Fibroblast of skin of left quadriceps (primary cell): ENCODE data around the gene SMPD2.

Experiments
- DNase-seq, 2 experiments: peaks; one replicate each; pipeline ENCODE4 v3.0.0-alpha.2; 2013; ENCODE audit warnings: low read depth in 2 of 2

The SMPD2 gene

DNA sequence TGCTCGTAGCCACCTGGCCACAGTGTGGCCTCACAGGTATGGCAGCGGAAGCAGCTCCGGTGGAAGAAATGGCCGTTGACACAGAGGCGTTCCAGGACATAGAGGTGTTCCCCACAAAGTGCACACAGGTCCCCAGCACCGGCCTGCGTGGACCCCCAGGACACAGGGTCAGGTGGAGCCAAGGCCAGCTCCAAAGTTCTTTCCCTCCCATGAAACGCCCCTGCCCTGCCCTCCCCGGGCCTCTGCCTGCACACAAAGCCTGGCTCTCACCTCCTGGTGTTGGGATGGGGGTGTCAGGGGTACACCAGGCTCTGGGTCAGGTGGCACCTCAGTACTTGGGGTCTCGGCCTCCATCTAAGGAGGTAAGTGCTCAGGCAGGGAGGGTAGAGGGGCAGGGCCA, 6.6 kb downstream of the SMPD2 start:
- no peak for DNase-seq

DNA sequence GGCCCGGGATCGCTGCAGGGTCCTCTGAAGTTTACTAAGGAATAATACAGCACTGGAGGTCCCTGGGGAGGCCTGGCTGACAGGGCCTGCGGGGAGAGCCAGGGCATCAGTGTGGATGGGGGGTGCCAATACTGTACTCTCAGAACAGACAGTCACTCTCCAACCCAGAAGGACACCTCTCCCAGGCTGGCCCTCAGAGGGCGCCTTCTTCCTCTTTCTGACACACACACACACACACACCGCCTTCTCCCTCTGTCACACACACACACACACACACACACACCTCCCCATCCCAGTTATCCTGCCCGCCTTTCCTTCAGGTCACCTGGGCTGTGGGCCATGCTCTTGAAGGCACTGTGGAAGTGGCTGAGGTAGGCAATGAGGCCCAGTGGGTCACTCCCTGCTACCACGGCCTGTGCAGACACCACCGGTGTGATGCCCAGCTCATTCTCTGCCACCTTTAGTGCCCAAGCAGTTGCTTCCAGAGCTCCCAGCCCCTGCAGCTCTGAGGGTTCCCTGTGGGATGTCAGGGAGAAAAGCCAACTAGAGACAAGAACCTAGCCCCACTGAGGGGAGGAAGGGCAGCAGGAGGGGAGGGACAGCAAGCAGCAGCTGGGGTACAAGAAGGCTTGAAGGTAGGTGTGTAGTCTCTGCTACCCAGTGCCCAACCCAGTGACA, 7.5 kb downstream of the SMPD2 start:
- no peak for DNase-seq

- DNase-seq: no peak
Measured at GRCh38 chr6:109448615-109449014, 8.1 kb downstream of the SMPD2 start.

DNA sequence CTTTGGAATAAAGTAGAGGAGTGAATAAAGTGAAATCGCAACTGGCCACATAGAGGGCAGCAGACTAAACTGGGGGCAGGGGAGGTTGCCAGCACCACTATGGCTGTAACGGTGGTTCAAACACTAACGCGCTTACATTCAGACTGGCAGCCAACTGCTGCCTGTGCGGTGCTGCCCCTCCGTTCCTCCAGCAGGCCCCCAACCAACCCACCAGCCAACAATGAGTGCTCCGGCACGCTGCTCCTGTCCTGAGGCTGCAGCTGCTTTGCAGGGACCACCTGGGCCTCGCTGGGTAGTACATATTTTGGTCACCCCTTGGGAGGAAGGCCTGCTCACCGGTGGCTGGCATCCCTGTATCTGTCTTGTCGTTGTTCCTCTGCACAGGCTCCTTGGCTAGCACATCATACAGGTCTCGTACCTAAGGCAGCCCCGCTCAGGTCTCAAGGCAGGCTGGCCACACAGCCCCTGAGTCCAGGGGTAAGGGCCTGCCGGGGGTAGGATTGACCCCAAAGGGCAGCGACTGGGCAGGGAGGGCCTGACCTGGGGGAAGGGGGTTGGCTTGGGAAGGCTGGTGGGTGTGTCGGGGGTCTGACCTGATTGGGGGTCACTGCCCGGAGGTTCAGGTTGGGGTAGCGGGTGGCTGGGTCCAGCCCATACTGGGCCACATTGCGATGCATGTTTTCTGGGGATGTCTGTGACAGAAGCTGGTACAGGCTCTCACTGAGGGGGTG, 8.7 kb downstream of the SMPD2 start:
- DNase-seq: no peak

DNA sequence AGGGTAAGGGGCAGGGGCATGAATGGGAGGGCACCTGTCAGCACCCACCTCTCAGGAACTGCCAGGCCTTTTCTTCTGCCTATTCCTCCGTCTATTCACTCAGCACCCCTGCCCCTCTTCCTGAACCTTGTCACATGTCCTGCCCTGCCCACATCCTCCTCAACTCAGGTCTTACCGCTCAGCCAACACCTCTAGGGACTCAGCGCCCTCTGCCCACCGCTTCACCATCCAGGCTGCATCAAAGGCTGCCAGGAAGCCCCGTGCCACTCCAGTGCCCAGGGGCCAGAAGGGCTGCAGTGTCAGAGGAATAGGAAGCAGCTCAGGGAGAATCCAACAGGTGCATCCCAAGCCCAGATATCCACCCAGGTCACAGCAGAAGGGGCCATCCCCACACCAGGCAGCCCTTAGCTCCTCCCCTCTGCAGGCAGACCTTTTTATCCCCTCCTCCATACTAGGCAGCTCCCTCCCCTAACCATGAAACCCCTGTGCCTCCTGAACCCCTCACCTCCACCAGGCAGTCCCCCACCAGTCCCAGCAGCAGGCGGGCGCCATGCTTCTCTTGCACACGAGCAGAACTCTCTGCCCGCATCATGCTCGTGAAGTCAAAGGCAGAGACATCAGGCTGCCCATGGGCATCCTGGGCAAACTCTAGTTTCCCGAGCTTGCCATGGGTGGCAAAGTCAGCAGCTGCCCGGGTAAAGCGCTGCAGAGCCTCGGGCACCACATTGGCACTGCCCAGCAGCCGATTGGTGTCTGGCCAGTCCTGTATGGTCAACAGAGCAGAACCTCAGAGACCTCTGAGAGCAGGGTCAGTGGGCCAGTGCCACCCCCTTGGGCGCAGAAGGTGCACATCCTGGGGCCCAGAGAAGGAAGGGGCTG, 9.5 kb downstream of the SMPD2 start:
- no peak for DNase-seq

DNA sequence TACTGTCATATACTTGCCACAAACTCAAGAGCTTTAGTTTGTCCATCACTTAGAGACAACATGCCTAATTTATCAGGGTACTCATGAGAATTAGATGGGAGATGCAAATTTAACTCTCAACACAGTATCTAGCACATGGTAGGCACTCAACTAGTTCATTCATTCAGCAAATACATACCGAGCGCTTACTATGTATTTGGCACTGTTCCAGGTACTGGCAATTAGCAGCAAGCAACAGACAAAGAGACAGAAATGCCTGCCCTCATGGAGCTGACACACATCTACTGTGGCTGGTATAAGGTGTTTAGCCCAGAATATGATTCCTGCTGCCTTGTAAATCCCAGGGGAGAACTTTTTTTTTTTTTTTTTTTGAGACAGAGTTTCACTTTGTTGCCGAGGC, 10.3 kb downstream of the SMPD2 start:
- DNase-seq: no peak

DNA sequence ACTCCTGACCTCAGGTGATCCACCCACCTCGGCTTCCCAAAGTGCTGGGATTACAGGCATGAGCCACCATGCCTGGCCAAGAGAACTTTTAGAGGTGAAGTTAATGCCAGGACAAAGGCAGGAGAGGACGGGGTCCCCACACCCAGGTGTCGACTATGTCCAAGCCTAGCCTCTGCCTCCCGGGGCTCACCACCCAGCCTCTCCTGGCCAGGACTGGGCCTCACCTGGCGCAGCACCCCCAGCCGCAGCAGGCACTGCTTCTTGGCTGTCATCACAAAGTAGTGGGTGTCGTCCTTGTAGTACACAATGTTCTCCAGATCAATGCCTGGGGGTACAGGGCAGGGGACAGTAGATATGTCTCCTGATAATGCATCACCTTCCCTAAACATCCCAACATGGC, 10.9 kb downstream of the SMPD2 start:
- no peak for DNase-seq

DNA sequence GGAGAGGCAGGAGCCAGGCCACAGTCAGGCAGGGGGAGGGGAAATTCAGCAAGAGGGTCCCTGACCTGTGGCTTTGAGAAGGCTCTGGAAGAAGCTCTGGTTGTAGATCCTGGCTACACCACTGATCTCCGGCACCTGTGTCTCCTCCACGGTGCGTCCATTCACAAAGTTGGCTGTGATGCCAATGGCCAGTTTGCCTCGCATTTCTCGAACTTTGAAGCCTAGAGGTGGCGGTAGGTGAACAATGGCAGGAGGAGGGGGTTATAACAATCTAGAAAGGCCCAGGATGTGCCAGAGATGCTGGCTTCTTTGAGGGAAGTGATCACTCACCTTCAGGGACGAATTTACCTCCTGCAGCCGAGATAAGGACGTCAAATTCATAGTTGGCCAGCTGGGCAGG, 11.7 kb downstream of the SMPD2 start:
- no peak for DNase-seq

DNA sequence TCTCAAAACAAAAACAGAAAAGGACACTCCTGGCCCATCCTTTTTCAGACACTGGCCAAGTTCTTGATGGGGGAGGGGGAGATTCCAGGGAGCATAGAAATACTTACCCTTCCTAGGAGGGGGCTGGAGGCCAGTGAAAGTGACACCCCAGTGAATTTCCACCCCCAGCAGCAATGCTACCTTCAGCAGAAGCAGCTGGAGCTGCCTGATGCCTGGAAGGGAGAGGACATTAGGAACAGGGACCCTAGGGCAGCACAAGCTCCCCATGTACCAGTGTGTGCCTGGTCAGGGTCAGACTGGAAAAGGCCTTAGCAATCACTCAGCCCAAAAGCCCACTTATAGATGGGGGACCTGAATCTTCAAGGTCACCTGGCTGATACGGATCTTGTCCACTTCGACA, 12.6 kb downstream of the SMPD2 start:
- DNase-seq: no peak

- no peak for DNase-seq
Measured at GRCh38 chr6:109453594-109454495, 13.3 kb downstream of the SMPD2 start.

DNA sequence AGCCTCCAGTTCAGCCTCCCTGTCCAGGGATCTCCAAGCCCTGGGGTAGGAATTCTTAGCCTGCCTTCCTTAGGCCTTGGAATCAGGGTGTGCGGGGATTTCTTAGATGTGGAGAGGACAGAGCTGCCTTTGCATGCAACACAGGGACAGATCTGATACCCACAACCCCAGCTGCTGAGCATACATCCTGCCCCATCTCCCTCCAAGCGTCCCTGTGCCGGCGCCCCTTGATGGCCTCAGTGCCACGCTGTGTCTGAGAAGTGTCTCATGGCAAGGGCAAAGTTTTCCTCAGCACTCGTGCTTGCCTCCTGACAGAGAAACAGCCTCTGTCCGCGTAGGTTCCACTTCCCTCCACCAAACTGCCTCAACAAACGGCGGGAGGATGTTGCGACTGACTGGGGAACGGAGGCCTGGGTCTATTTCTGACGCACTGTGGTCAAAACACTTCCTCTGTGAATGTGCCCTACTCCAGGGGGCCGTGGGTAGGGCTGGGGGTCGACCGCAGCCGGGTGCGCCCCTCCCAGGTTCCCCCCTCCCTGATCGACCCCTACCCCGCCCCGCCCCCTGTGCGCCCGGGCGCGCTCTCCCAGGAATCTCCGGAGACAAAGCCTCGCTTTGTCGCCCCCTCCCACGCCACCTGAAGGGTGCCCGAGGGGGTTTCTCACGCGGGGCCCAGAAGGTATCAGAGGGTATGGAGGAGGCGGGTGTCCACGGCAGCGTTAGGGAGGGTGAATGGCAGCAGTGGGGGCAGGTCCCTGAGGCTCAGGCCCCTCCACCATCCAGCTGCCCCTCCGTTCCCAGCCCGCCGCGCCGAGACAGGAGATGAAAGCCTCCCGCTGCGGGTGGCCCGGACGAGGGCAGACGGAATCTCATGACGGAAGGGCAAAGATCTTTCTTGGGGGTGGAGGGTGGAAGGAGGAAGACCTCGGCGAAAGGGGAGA, 14.2 kb downstream of the SMPD2 start:
- DNase-seq: no peak

GRCh38 chr6:109455437-109456110, 15.1 kb downstream of the SMPD2 start, which contains the start of gene MICAL1:
Gene MICAL1, minus strand, starts transcription at chr6:109455772. Its CDS starts 1,576 bp downstream, at chr6:109454196.
- DNase-seq: no peak

DNA sequence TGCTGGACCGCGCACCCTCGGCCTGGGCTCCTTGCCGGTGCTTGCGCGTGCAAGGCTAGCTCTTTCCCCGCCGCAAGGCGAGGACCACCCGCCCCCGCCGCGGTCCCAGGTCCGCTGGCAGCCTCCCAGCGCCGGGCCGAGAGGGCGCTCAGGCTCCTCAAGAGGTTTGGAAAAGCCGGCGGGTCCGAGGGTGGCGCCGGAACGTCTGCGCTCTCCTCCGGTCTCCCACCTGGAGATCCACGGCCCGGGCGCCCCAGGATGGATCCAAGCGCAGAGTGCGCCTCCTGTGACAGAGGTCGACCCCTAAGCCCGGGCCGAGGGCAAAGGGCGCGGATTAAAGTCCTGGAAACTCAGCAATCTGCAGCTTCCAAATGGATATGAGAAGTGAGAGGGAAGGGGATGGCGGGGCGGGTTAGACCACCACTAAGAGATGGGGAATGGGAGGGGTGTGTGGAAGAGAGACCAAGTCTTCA, 15.6 kb downstream of the SMPD2 start:
- DNase-seq: no peak

DNA sequence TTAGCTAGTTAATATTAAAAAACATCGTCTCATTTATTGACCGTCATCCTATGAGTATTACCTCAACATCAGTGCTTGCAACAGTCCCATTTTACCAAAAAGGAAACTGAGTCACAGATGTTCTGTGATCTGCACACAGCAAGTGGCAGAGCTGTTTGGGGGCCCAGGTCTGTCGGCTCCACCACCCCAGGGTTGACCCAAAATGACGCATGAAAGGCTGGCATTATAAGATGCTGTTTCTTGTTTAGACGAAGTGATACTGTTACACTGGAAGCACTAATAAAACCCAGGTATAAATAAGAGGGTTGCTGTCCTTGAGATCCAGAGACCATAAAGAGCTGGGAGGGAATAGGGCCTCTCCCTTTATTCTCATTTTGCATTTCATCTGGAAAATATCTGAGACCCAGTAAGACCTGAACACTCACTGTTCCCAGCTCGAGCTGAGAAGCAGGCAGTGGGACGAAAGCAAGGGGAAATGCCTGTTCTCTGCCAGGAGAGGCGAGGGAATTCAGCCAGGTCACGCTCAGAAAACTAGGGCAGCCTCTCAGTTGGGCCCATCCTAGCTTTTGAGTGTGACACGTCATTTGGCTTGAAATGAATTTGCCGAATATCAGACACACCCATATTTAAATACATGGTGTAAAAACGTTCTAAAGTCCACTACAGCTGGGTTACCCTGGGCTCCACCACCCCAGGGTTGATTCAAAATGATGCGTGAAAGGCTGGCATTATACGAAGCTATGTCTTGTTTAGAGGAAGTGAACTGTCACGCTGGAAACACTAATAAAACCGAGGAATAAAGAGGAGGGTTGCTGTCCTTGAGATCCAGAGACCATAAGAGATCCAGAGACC, 16.4 kb downstream of the SMPD2 start:
- DNase-seq: no peak

GRCh38 chr6:109457562-109457996, 17.1 kb downstream of the SMPD2 start:
- no peak for DNase-seq

GRCh38 chr6:109458774-109459531, 18.4 kb downstream of the SMPD2 start:
- DNase-seq: no peak

DNA sequence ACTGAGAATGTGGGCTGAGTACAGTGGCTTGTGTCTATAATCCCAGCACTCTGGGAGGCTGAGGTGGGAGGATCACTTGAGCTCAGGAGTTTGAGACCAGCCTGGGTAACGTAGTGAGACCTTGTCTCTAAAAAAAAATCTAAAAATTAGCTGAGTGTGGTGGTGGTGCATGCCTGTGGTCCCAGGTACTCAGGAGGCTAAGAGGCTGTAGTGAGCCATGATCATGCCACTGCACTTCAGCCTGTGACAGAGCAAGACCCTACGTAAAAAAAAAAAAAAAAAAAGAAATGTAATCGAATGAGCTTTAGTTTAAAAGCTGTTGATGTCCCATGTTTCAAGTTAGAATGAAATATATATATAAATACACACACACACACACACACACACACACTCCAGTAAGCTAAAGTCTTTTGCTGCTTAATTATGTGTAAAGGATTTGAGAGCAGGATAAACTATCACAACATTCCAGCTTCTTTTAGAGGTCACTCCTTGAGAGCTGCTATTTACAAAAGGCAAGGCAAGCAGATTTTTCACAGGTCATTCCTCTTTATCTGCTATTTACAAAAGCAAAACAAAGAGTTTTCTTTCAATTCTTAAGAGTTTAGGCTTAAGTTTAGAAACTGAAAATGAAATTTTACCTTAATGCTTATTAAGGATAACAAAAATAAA, 19.8 kb downstream of the SMPD2 start:
- DNase-seq: no peak
